Activated CD4-positive, alpha-beta T cell treated with anti-CD3 and anti-CD28 coated beads for 36 hours (primary cell): ENCODE results near the gene FRMD4A. TPM values are rescaled to one million over a fixed set of nuclear protein-coding genes. Genes with fewer than 3 reads are reported as not detected.

ENCODE experiments used
- ATAC-seq: fragments of 200-7000 bp; cut with Tn5 transposase; one replicate; pipeline ENCODE4 v1.10.0; 2021; ENCODE audit warnings: mild to moderate bottlenecking, moderate library complexity
- CTCF ChIA-PET: fragments of 350-600 bp; sonication (Branson Sonifier 250); formaldehyde crosslinking; loops from one replicate; lab custom pipeline; 2021; ENCODE audit warnings: antibody characterized with exemption; lab: Charles Lee
- POLR2A ChIA-PET: fragments of 350-600 bp; sonication (Branson Sonifier 250); formaldehyde crosslinking; loops from one replicate; lab custom pipeline; 2021; ENCODE audit warnings: antibody characterized with exemption, inconsistent platforms; lab: Charles Lee
- DNase-seq: peaks from one replicate; pipeline ENCODE4 v3.0.0-alpha.2; 2020
- H3K27ac Mint-ChIP-seq: one replicate; pipeline ENCODE4 v1.8.0; 2021; ENCODE audit warnings: mixed read lengths
- H3K27me3 Mint-ChIP-seq: one replicate; pipeline ENCODE4 v1.8.0; 2021; ENCODE audit warnings: mixed read lengths
- H3K36me3 Mint-ChIP-seq: one replicate; pipeline ENCODE4 v1.8.0; 2021; ENCODE audit warnings: low read depth, mixed read lengths
- H3K4me1 Mint-ChIP-seq: one replicate; pipeline ENCODE4 v1.8.0; 2021; ENCODE audit warnings: mixed read lengths
- H3K4me3 Mint-ChIP-seq: one replicate; pipeline ENCODE4 v1.8.0; 2021; ENCODE audit warnings: mild to moderate bottlenecking, moderate library complexity, mixed read lengths
- H3K9me3 Mint-ChIP-seq: one replicate; pipeline ENCODE4 v1.8.0; 2021; ENCODE audit warnings: low read depth, mixed read lengths
- intact Hi-C, 2 experiments: fragments of 100-400 bp; cut with DNase I in 1 of 2; cut with micrococcal nuclease in 1 of 2; formaldehyde crosslinking; loops; one replicate each; pipeline versions ENCODE4 v1.14.2 to v1.15.1; 2022 to 2024; cut with DNase I, micrococcal nuclease
- total RNA-seq, 2 experiments: library from RNA; stranded (reverse); gene quantifications; one replicate each; pipeline ENCODE4 v1.2.3, GENCODE V29; 2021

FRMD4A gene
- total RNA-seq, 2 experiments from 2014 or later: 0.85 to 1.3 TPM

- ATAC-seq (peak; percentile 92), DNase-seq (peak; percentile 73)
- intact Hi-C loops: loop anchor here (1.0 to 10.0 kb wide), 11 partner anchors 176 to 769 kb away; partner anchors contain the start of genes CDNF (in 2 of the 2), HSPA14 (in 2 of the 2), MSANTD7 (in 2 of the 2) and DCLRE1C (in 1 of the 2)
- Mint-ChIP-seq H3K4me3 (peak overlapping the region; percentile 63), H3K27ac (peak overlapping the region; percentile 97), H3K9me3 (no peaks in the 10 kb centered on the region), H3K4me1 (peaks cover 31% of the 10 kb centered on the region), H3K27me3 (peaks cover 29% of the 10 kb centered on the region), H3K36me3 (peaks cover 2% of the 10 kb centered on the region)
- CTCF ChIA-PET: interaction anchor here (0.8 to 3.6 kb wide), 5 partner anchors 11 to 402 kb away, joined by 3 to 35 read pairs (median 4); no protein-coding TSS in a partner anchor
- POLR2A ChIA-PET: interaction anchor here (0.5 to 3.1 kb wide), 72 partner anchors 8 to 1023 kb away, joined by 3 to 48 read pairs (median 4); partner anchors contain the start of genes CDNF, DCLRE1C, HSPA14 and MSANTD7
Measured at GRCh38 chr10:14185316-14186045, 145.2 kb downstream of the FRMD4A start.

GRCh38 chr10:14184841-14185315 lies 145.8 kb downstream of the FRMD4A start:
- CTCF ChIA-PET: interaction anchor here (0.7 to 3.6 kb wide), 5 partner anchors 11 to 401 kb away, joined by 3 to 35 read pairs (median 4); no protein-coding TSS in a partner anchor
- ATAC-seq: peak; percentile 53
- Mint-ChIP-seq H3K9me3 (no peaks in the 10 kb centered on the region), H3K36me3 (peaks cover 2% of the 10 kb centered on the region), H3K4me1 (peaks cover 31% of the 10 kb centered on the region), H3K27me3 (peaks cover 34% of the 10 kb centered on the region), H3K4me3 (peak overlapping the region; percentile 63), H3K27ac (peak overlapping the region; percentile 97)
- peak; percentile 81 for DNase-seq
- POLR2A ChIA-PET: interaction anchor here (0.6 to 3.1 kb wide), 48 partner anchors 11 to 939 kb away, joined by 3 to 48 read pairs (median 6); partner anchors contain the start of genes CDNF, DCLRE1C, HSPA14 and MSANTD7
- intact Hi-C loops: loop anchor here (1.0 to 10.0 kb wide), 12 partner anchors 176 to 770 kb away; partner anchors contain the start of genes CDNF (in 2 of the 2), HSPA14 (in 2 of the 2), MSANTD7 (in 2 of the 2) and DCLRE1C (in 1 of the 2)

- Mint-ChIP-seq H3K27ac (no peak overlapping the region), H3K9me3 (no peaks in the 10 kb centered on the region), H3K27me3 (peaks cover 36% of the 10 kb centered on the region), H3K36me3 (peaks cover 2% of the 10 kb centered on the region), H3K4me3 (no peak overlapping the region), H3K4me1 (peaks cover 31% of the 10 kb centered on the region)
- POLR2A ChIA-PET: no interaction called here
- ATAC-seq: no peak
- CTCF ChIA-PET: interaction anchor here (1.4 to 1.5 kb wide), 3 partner anchors 14 to 396 kb away, joined by 3 to 4 read pairs (median 3); no protein-coding TSS in a partner anchor
- intact Hi-C loops: loop anchor here (10.0 kb wide), 3 partner anchors 598 to 772 kb away; partner anchors contain the start of genes CDNF (in 1 of the 2), DCLRE1C (in 1 of the 2), HSPA14 (in 1 of the 2) and MEIG1 (in 1 of the 2)
- no peak for DNase-seq
Measured at GRCh38 chr10:14182781-14183180, 147.9 kb downstream of the FRMD4A start.

- peaks cover 2% of the 10 kb centered on the region for H3K36me3 Mint-ChIP-seq
- peaks cover 28% of the 10 kb centered on the region for H3K4me1 Mint-ChIP-seq
- no peaks in the 10 kb centered on the region for H3K9me3 Mint-ChIP-seq
- ChIA-PET POLR2A (interaction anchor here (0.7 kb wide), 1 partner anchor 204 kb away, joined by 3 read pairs; no protein-coding TSS in a partner anchor), CTCF (interaction anchor here (0.8 kb wide), 1 partner anchor 70 kb away, joined by 3 read pairs; no protein-coding TSS in a partner anchor)
- peaks cover 44% of the 10 kb centered on the region for H3K27me3 Mint-ChIP-seq
- ATAC-seq (no peak), DNase-seq (no peak)
- no peak overlapping the region for H3K4me3 Mint-ChIP-seq
- intact Hi-C loops: loop anchor here (10.0 kb wide), 3 partner anchors 597 to 773 kb away; partner anchors contain the start of genes CDNF (in 1 of the 2), DCLRE1C (in 1 of the 2), HSPA14 (in 1 of the 2) and MEIG1 (in 1 of the 2)
- H3K27ac Mint-ChIP-seq: no peak overlapping the region
Measured at GRCh38 chr10:14181567-14181936, 149.2 kb downstream of the FRMD4A start.

- no peak overlapping the region for H3K27ac Mint-ChIP-seq
- no peak overlapping the region for H3K4me3 Mint-ChIP-seq
- ATAC-seq (no peak), DNase-seq (no peak)
- POLR2A ChIA-PET: interaction anchor here (0.7 kb wide), 1 partner anchor 18 kb away, joined by 3 read pairs; no protein-coding TSS in a partner anchor
- intact Hi-C loops: loop anchor here (10.0 kb wide), 3 partner anchors 596 to 774 kb away; partner anchors contain the start of genes CDNF (in 1 of the 2), DCLRE1C (in 1 of the 2), HSPA14 (in 1 of the 2) and MEIG1 (in 1 of the 2)
- peaks cover 23% of the 10 kb centered on the region for H3K4me1 Mint-ChIP-seq
- peaks cover 2% of the 10 kb centered on the region for H3K36me3 Mint-ChIP-seq
- peaks cover 47% of the 10 kb centered on the region for H3K27me3 Mint-ChIP-seq
- H3K9me3 Mint-ChIP-seq: no peaks in the 10 kb centered on the region
- CTCF ChIA-PET: interaction anchor here (0.8 to 1.3 kb wide), 2 partner anchors 16 to 70 kb away, joined by 3 to 5 read pairs; no protein-coding TSS in a partner anchor
Measured at GRCh38 chr10:14180911-14181566, 149.7 kb downstream of the FRMD4A start.

- ATAC-seq: no peak
- CTCF ChIA-PET: no interaction called here
- peaks cover 11% of the 10 kb centered on the region for H3K4me1 Mint-ChIP-seq
Measured at GRCh38 chr10:14179251-14179650, 151.5 kb downstream of the FRMD4A start.

GRCh38 chr10:14173706-14174594 lies 156.8 kb downstream of the FRMD4A start:
- DNase-seq (peak; percentile 17), ATAC-seq (peak; percentile 47)
- POLR2A ChIA-PET: interaction anchor here (1.3 to 2.6 kb wide), 2 partner anchors 11 to 616 kb away, joined by 3 to 23 read pairs; no protein-coding TSS in a partner anchor
- CTCF ChIA-PET: interaction anchor here (1.8 kb wide), 1 partner anchor 23 kb away, joined by 6 read pairs; no protein-coding TSS in a partner anchor
- peaks cover 15% of the 10 kb centered on the region for H3K4me1 Mint-ChIP-seq
- peaks cover 67% of the 10 kb centered on the region for H3K27me3 Mint-ChIP-seq
- peak overlapping the region; percentile 65 for H3K4me3 Mint-ChIP-seq
- intact Hi-C loops: no loop called here
- H3K36me3 Mint-ChIP-seq: no peaks in the 10 kb centered on the region
- H3K27ac Mint-ChIP-seq: no peak overlapping the region
- H3K9me3 Mint-ChIP-seq: no peaks in the 10 kb centered on the region

More at GRCh38 chr10:14179251-14179650, 151.5 kb downstream of the FRMD4A start:
- POLR2A ChIA-PET: no interaction called here
- Mint-ChIP-seq H3K27me3 (peaks cover 60% of the 10 kb centered on the region), H3K36me3 (no peaks in the 10 kb centered on the region), H3K9me3 (no peaks in the 10 kb centered on the region), H3K4me3 (no peak overlapping the region), H3K27ac (no peak overlapping the region)
- DNase-seq: no peak
- intact Hi-C loops: no loop called here

- DNase-seq (no peak), ATAC-seq (peak; percentile 30)
- H3K27me3 Mint-ChIP-seq: peaks cover 65% of the 10 kb centered on the region
- peaks cover 15% of the 10 kb centered on the region for H3K4me1 Mint-ChIP-seq
- POLR2A ChIA-PET: interaction anchor here (1.3 to 2.6 kb wide), 2 partner anchors 12 to 615 kb away, joined by 3 to 23 read pairs; no protein-coding TSS in a partner anchor
- H3K27ac Mint-ChIP-seq: no peak overlapping the region
- no peaks in the 10 kb centered on the region for H3K9me3 Mint-ChIP-seq
- CTCF ChIA-PET: interaction anchor here (1.8 kb wide), 1 partner anchor 23 kb away, joined by 6 read pairs; no protein-coding TSS in a partner anchor
- H3K36me3 Mint-ChIP-seq: no peaks in the 10 kb centered on the region
- intact Hi-C loops: no loop called here
- peak overlapping the region; percentile 65 for H3K4me3 Mint-ChIP-seq
Measured at GRCh38 chr10:14173391-14173705, 157.4 kb downstream of the FRMD4A start.

- no peaks in the 10 kb centered on the region for H3K36me3 Mint-ChIP-seq
- H3K27ac Mint-ChIP-seq: no peak overlapping the region
- intact Hi-C loops: no loop called here
- H3K9me3 Mint-ChIP-seq: no peaks in the 10 kb centered on the region
- ChIA-PET CTCF (interaction anchor here (1.1 kb wide), 1 partner anchor 28 kb away, joined by 3 read pairs; no protein-coding TSS in a partner anchor), POLR2A (interaction anchor here (2.6 kb wide), 1 partner anchor 13 kb away, joined by 23 read pairs; no protein-coding TSS in a partner anchor)
- H3K4me1 Mint-ChIP-seq: peaks cover 15% of the 10 kb centered on the region
- ATAC-seq: no peak
- peaks cover 68% of the 10 kb centered on the region for H3K27me3 Mint-ChIP-seq
- no peak overlapping the region for H3K4me3 Mint-ChIP-seq
- DNase-seq: no peak
Measured at GRCh38 chr10:14172336-14172950, 158.3 kb downstream of the FRMD4A start.
